Activated T-cell treated with anti-CD3 and anti-CD28 coated beads for 48 hours (primary cell): ENCODE measurements around the gene PPFIA2.

ENCODE experiments used
- DNase-seq: peaks from one replicate; pipeline ENCODE4 v3.0.0-alpha.2; 2020; ENCODE audit warnings: low read depth

PPFIA2 gene

DNA sequence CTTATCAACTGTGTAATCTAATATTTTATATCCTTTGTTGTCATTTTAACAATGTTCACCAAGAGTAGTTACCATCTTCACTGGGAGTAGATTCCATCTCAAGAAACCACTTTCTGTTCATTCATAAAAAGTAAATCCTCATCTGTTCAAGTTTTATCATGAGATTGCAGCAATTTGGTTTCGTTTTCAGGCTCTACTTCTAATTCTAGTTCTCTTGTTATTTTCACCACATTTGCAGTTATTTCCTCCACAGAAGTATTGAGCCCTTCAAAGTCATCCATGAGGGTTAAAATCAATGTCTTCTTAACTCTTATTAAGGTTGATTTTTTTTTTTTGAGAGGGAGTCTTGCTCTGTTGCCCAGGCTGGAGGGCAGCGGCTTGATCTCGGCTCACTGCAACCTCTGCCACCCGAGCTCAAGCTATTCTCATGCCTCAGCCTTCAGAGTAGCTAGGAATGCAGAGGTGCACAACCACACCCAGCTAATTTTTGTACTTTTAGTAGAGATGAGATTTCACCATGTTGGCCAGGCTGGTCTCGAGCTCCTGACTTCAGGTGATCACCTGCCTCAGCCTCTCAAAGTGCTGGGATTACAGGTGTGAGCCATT lies 404.7 kb downstream of the PPFIA2 start:
- DNase-seq = no peak

DNA sequence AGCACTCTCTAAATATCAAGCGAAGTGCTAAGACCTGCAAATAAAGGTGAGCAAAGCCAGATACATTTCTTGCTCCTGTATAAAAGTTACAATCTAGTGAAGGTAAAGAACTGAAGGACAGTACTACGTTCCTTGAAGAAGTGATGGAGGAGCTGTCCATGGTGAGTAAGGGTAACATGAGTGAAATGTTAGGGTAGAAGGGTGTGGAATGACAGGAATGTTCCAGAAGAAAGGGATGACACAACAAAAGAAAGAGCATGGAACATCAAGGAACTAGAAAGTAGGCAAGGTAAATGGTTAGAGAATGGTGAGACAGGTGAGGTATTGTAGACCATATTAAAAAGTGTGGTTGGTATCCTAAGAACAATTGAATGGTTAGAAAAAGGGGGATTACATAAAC lies 408.8 kb downstream of the PPFIA2 start:
- no peak for DNase-seq

DNA sequence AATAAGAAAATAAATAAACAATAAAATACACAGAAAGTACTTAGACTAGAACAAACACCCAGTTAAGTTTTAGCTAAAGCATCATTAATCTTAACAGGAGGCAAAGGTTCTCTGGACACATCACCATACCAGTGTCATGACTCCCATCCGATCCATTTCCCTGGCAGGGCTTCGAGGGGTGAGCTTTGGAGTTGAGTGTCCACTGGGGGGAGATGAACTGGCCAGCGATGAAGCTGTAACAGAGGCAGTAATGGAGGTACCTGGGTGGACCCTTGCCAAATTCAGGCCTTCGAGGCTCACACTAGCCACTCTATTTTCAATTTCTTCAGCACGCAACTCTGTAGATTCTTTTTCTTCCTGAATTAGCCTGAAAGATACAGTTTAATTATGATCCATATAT lies 411.7 kb downstream of the PPFIA2 start:
- DNase-seq = no peak

DNA sequence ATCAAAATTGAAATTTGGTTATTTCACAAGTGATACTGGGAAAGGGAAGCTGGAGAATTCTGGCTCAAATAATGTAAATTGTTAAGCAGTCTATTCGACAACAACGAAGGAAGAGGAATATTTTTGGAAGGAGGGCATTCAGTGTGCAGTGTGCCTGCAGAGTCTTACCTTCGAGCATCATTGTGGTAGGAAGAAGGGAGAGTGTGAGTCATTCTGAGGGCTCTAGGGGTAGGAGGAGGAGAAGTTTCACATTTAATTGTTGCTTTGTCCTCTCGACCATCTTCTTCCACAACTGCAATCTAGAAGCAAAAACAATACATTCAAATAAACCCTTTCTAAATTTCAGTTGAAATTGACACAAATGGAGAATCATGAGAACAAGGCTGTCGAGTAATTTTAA lies 418.2 kb downstream of the PPFIA2 start:
- DNase-seq = no peak

DNA sequence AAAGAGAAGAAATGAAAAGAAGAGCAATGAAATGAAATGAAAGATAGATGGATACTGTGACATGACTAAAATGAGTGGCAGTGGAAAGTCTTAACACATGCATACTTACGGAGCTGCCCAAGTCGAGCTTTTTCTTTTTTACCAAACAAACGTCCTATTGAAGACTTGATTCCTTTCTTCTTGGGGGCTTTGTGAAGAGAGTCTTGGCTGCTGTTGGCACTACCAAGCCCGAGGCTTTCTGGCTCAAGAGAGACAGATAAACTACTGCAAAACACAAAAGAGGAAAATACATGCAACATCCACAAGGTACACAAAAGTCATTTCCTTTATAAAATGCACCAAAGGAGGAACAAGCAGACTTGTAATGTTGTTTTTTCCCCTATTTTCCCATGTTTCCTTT lies 420.1 kb downstream of the PPFIA2 start:
- DNase-seq = no peak

DNA sequence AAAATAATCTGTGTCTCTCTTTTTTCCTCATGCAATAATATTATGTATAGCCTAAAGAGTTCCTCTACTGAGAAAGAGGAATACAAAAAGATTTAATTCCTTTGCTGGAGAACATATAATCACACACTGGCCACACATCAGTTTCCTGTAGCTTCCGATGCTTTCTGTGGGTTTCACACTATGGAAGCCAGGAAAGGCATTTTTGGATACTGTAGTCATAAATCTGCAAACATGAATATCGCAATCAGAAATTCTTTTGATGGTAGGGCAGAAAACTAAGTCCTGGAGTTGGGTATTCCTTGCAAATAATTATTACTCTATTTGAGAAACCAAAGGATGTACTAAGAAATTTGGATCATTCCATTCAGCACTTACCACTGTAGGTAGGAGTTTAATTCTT lies 421.3 kb downstream of the PPFIA2 start:
- no peak for DNase-seq

DNA sequence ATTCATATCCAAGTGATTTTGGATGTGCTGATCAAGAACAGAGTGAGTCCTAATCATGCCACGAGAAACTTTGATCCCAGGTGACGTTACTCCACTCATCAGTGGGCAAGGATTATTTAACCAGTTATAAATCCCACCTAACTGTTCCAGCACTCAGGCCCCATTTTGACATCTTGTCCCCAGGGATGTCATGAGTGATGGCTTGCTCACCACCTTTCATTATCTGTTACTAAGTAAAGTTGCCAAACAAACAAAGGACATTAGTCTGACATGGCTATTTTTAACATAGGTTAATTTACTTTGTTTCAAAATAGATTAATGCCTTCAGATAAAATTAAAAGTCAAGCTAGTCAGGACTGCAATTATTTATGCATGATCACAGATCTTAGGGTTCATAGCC lies 425.3 kb downstream of the PPFIA2 start:
- DNase-seq = no peak

DNA sequence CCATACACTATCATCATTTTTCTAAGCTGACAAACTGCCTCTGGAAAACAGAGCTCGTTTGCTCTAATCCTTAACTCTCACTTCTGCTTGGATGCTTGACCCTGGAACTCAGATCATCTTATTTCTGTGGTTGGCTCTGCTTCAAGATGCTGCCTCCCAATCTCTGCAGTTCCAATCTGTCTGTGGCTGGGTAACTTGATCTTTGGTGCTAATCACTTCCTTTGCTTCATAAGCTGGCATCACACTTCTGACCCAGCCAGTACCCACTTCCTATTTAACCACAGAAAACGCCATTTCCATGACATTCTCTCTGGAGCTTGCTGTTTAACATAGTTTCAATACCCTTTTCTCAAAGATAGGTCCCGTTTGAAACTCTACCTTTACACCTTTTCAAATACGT lies 427.1 kb downstream of the PPFIA2 start:
- DNase-seq = no peak

DNA sequence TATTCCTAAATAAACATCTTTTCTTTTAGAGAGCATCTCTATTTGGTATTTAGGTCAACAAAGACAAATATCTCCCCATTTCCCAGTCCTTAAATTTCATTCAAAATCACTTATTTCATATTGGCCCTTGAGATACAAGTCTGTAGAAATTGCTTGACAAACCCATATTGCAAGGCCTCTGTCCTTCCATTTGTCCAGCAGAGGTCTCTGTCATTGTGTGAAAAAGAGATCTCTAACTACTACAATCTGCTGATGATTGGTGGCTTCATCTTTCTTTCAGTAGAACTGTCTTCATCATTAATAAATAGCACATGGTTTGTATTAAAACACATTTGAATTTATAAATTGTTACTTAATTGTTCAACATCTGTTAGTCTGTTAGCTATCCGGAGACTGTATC lies 428.7 kb downstream of the PPFIA2 start:
- no peak for DNase-seq

DNA sequence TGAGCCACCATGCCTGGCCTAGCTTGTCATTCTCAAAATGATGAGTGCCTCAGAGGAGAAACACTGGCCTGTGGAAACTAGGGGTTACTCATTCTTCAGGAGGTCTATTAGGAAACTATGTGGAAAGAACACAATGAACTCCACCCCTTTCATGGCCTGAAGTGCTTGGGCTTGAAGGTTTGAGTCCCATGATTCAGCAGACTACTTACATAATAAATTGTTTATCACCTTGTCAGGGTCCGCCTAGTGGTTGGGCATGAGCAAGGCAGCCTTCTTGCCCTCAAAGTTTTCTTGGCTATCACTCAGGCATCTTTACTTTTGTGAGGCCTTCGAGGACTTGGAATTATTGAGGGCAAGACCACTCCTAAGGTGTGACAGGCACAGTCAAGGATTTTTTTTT lies 430.1 kb downstream of the PPFIA2 start:
- DNase-seq = no peak

DNA sequence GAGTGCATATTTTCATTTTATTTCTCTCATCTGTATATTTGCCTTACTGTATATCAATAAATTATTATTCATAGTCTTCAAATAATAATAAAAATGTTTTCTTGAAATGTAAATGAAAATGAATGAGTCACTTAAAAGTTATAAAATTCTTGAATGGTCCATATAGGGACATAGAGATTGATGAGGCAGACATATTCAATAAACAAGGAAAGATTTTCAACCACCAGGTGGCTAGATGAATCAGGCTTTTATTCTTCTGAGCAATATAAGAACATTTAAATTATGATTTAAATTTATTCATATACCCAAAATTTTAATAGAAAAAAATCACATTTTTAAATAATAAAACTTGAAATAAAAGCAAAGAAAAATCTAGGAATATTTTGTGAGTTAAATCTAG lies 431.7 kb downstream of the PPFIA2 start:
- DNase-seq = no peak

DNA sequence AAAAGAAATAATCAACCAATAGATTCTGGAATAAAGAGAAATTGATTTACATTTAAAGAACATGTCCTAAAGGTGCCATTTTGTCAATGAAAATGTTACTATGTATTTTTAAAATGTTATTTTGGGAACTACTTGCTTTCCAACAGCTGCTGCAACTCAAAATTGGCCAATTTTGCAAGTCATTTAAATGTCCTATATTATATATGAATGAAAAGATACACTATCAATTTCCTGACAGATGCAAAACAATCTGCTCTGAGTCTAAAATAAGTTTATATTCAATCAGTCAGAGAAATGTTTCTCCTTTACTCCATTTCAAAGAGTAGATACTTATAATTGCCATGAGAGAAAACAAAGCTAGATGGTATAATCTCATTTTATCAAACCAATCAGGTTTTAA lies 434.1 kb downstream of the PPFIA2 start:
- DNase-seq = no peak

DNA sequence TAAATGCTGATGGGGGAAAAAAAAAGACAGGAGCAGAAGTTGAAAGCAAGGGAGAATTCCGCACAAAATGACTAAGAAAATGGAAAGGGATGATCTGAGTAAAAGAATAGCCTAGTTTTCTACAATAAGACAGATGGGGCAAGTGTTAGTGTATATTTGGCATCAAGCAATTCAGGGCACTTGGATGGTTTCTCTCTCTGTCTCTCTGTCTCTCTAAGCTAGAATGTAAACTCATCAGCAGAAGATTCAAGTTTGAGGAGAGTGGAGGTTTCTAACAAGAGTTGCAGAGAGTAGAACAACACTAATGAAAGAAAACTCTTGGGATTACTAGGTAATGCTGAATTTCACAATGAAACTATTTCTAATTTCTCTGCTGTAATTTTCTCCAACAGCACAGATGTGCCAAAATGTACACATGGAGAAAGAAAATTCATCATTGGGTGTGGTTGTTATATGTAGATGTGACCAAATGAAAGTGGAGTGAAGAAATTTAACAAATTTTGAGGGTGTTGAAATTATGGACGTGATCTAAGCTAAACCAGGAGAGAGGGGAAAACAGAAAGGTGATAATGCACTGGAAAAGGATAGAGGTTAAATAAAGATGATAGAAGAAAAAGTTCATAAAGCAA lies 444.1 kb downstream of the PPFIA2 start:
- no peak for DNase-seq

DNA sequence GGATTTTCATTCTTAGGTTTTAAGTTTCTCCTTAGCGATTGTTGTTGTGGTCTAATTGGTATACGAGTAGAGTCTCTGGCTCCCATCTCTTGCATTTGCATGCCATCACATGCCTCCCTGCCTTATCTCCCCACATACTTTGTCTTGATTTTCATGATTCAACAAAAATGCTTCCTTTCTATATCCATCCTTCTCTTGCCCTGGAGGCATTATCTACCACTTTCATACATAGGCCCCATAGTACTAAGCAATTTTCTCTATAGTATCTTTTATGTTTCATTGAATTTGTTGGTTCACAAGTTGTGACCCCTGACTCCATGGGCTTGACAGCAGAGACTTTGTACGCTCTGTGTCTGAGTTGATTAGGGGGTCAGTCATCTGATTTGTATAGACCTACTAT lies 455.2 kb downstream of the PPFIA2 start:
- no peak for DNase-seq

DNA sequence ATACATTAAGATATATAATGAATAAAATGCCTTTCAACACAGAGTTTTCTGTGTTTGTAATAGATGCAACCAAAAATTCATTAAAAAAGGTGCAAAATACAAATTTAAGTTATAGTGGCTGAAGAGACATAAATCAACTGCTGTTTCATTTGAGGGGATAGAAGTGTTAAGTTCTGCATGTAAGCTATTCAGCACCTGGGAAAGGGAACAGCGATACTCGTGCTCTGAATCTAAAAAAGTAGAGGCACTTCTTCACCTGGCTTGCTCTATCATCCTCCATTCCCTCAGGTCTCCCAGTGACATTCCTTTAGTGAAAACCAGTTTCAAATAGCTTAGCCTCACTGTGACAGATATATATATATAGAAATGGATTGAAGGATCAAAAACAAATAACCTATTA lies 458.7 kb downstream of the PPFIA2 start:
- no peak for DNase-seq

DNA sequence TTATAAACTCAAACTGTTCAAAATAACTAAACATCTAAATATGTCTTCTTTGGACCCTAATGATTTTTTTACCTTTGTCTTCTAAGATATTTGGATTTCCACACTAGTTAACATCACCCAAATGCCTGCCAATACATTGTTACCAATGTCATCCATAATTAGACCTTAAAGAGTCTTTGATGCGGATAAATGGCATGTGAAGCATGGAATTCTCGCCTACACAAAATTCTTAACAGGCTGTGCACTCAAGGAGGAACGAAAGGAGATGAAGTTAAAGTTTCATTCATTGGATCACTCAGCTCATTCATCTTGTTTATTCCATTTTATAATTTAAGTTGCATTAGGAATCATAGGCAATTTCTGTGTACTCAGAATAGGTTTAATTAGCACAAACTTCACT lies 461.5 kb downstream of the PPFIA2 start:
- DNase-seq = no peak

DNA sequence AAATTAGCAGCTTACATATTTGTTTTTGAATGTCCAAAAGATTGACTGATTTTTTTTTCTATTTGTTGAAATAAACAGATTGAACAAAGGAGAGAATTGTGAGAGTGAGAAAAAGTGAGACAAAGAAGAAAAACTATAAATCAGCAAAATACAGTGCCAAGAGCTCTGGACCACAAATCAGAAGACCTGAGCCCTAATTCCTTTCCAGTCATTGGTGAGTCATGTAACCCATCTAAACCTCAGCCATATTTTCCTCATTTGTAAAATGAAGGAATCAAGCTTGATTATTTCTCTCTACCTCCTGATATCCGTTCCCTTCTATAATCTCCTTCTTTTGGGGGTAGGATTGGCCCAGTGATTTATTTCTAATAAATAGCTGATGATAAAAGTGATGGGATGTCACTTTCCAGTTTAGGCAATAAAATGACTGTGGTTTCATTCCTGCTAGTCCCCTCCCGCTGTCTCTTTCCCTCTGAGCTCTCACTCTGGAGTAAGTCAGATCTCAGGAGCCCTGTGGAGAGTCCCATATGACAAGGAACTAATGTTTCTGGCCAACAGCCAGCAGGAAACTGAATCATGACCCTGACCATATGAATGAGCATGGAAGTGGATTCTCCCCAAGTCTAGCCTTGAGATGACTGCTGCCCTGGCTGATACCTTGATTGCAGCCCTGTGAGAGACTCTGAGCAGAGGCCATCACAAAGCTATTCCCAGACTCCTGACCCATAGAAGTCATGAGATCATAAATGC lies 462.4 kb downstream of the PPFIA2 start:
- DNase-seq = no peak

DNA sequence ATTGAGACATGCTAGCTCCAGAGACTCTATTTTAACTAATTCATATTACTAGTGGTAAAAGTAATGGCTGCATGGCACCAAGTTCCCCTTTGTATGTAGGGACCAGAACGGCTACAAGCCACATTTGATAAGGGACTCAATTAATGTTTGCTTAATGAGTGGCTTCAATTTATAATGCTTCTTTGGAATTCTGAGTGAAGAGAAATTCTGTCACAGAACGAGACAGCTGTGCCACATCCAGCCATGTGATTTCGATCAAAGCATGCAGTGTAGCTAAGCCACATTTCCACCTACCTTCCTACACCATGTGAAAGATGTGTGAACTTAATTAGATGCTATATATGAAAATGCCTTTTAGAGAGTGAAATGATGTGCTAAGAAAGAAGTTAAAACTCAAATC lies 463.9 kb downstream of the PPFIA2 start:
- no peak for DNase-seq

DNA sequence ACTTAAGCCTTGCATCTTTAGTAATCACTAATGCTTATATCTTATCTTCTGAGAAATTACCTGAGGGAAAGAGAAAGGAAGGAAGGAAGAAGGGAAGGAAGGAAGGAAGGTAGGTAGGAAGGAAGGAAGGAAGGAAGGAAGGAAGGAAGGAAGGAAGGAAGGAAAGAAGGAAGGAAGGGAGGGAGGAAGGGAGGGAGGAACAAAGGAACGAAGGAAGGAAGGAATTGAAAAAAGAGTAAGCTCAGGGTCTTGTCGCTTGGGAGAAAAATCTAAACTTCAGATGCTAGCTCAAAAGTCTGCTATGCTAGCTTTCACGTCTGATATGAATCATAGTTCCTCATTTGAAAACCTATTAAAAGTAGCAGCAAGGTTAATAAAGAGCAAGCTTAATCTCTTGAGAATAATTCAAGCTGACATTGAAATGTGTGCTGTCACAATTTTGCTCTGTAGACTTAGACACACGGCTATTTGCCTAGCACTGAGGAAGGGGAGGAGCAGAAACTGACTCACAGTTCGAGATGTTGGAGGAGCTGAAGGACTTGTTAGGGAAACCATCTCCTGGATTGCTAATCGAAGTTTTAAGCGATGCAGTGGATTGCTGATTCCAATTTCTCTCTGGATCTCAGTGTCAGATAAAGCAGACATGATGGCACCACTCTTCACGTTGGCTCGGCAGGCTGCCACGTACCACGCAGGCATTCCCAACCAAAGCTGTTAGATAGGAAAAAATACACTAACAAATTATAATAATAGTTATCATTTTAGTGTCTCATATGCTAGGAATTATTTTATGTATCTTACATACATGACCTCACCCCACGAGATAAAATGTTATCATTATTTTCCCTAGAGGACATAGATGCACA lies 464.6 kb downstream of the PPFIA2 start:
- no peak for DNase-seq

DNA sequence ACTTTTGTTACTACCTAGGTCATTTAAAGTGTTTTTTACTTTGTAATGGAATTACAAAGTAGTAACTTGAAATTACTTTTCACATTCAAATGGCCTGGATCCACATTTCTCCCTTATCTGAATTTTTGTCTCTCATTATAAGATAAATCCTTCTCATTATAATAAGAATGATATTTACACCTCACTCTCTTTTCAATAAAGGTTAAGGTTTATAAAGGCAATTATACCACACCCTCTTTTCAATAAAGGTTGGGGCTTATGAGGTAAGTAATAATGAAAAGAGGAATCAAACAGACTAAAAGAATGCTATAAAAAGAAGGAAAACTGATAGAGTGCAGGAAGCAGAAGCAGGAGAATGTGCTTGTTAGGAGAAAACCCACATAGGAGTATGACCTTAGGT lies 470.5 kb downstream of the PPFIA2 start:
- DNase-seq = no peak

DNA sequence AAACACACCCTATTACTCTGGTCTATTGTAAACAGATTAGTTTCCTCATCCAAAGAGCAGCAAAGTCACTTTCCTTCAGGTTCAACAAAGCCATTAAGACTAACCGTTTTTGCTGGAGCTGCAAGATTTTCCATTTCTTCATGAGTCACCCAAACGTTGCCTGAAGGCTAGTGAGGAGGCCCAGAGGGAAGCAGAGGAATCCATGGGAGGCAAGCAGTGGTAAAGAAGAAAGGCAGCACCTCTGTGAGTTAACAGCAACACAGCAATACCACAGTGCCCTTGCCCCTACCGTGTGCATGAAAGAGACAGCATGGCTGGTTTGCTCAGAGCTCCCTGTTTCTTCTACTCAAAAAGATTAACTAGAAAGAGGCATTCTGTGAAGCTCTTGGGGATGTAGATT lies 475.0 kb downstream of the PPFIA2 start:
- DNase-seq = no peak

DNA sequence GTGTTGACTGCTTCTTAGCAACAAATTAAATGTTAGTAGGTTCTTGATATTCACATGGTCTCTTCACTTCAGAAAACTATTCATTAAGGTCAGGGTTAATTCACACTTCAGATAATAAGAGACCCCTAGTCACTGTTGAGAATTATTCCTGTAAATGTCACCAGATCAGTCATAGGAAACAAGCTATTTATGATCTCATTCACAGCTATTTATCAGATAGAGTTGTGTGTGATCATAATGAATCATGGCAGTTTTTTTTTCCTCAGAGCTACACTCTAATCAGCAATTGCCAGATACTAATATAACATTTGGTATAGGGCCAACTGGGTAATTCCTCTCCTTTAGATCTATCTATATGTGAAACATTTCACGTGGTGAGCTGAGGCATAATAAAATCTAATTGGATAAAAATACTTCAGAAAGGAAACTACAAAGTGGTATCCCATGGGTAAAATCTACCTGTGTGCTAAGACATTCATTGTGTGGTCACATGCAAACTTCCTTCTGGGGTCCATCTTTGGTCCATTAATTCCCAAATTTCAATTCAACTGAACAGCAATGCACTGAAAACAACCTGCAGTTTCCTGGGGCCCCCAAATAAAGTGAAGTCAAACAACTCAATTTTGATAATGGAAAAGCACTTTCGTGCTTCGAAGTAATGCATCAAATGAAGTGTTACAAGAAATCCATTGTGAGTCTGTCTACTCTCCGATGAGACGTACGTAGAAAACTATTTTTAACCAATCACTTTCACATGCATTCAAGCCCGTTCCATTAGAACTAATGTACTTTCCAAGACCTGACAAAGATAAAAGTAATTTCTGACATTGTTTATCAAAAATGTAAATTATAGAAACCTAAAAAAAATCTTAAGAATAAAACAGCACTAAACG lies 484.3 kb downstream of the PPFIA2 start:
- no peak for DNase-seq
